ENCODE results near the gene B3GALT6. TPM values are rescaled to one million over a fixed set of nuclear protein-coding genes. Genes with fewer than 3 reads are reported as not detected.

B3GALT6 gene
- total RNA-seq, 1 experiment from 2014 or later: 24.6 TPM

GRCh38 chr1:1222575-1223225, 9.3 kb upstream of the B3GALT6 start:
- ChIA-PET CTCF (interaction anchor here (0.6 to 0.7 kb wide), 2 partner anchors 39 to 148 kb away, joined by 3 read pairs; no protein-coding TSS in a partner anchor), POLR2A (no interaction called here)
- H3K27ac Mint-ChIP-seq (ENCODE audit: low read depth, unreplicated experiment): no peak overlapping the region
- no peak overlapping the region for H3K4me3 Mint-ChIP-seq (ENCODE audit: unreplicated experiment)
- H3K36me3 Mint-ChIP-seq (ENCODE audit: insufficient read depth, unreplicated experiment): peaks cover 47% of the 10 kb centered on the region
- no peak for TF ChIP-seq CTCF (IDR thresholded peaks at IDR 0.05; ENCODE audit: unreplicated experiment)
- no peaks in the 10 kb centered on the region for H3K9me3 Mint-ChIP-seq (ENCODE audit: unreplicated experiment)
- intact Hi-C loops (cut with micrococcal nuclease): no loop called here
- H3K4me1 Mint-ChIP-seq (ENCODE audit: insufficient read depth, unreplicated experiment): no peaks in the 10 kb centered on the region
- no peak for DNase-seq (ENCODE audit: unreplicated experiment)
- H3K27me3 Mint-ChIP-seq (ENCODE audit: insufficient read depth, unreplicated experiment): no peaks in the 10 kb centered on the region
- no TSS peak for BruUV-seq (replicated peaks)

GRCh38 chr1:1223321-1223720, 8.7 kb upstream of the B3GALT6 start:
- DNase-seq (ENCODE audit: unreplicated experiment): no peak
- TF ChIP-seq CTCF (IDR thresholded peaks at IDR 0.05; ENCODE audit: unreplicated experiment): no peak
- Mint-ChIP-seq H3K4me1 (ENCODE audit: insufficient read depth, unreplicated experiment) (no peaks in the 10 kb centered on the region), H3K27ac (ENCODE audit: low read depth, unreplicated experiment) (no peak overlapping the region), H3K36me3 (ENCODE audit: insufficient read depth, unreplicated experiment) (peaks cover 47% of the 10 kb centered on the region), H3K4me3 (ENCODE audit: unreplicated experiment) (no peak overlapping the region), H3K27me3 (ENCODE audit: insufficient read depth, unreplicated experiment) (no peaks in the 10 kb centered on the region), H3K9me3 (ENCODE audit: unreplicated experiment) (no peaks in the 10 kb centered on the region)
- intact Hi-C loops (cut with micrococcal nuclease): no loop called here
- no TSS peak for BruUV-seq (replicated peaks)
- POLR2A ChIA-PET: no interaction called here
- CTCF ChIA-PET: interaction anchor here (0.7 kb wide), 1 partner anchor 147 kb away, joined by 3 read pairs; no protein-coding TSS in a partner anchor

- TF ChIP-seq CTCF (IDR thresholded peaks at IDR 0.05; ENCODE audit: unreplicated experiment): no peak
- Mint-ChIP-seq H3K27me3 (ENCODE audit: insufficient read depth, unreplicated experiment) (no peaks in the 10 kb centered on the region), H3K27ac (ENCODE audit: low read depth, unreplicated experiment) (no peak overlapping the region), H3K4me3 (ENCODE audit: unreplicated experiment) (no peak overlapping the region), H3K36me3 (ENCODE audit: insufficient read depth, unreplicated experiment) (peaks cover 45% of the 10 kb centered on the region), H3K9me3 (ENCODE audit: unreplicated experiment) (no peaks in the 10 kb centered on the region), H3K4me1 (ENCODE audit: insufficient read depth, unreplicated experiment) (no peaks in the 10 kb centered on the region)
- ChIA-PET CTCF (interaction anchor here (0.6 kb wide), 1 partner anchor 37 kb away, joined by 3 read pairs; no protein-coding TSS in a partner anchor), POLR2A (no interaction called here)
- no peak for DNase-seq (ENCODE audit: unreplicated experiment)
- BruUV-seq (replicated peaks): no TSS peak
- intact Hi-C loops (cut with micrococcal nuclease): no loop called here
Observed at GRCh38 chr1:1223891-1224290, 8.1 kb upstream of the B3GALT6 start.

GRCh38 chr1:1225238-1225845, 6.7 kb upstream of the B3GALT6 start:
- no peak for TF ChIP-seq CTCF (IDR thresholded peaks at IDR 0.05; ENCODE audit: unreplicated experiment)
- H3K4me3 Mint-ChIP-seq (ENCODE audit: unreplicated experiment): no peak overlapping the region
- no TSS peak for BruUV-seq (replicated peaks)
- no peak for DNase-seq (ENCODE audit: unreplicated experiment)
- POLR2A ChIA-PET: interaction anchor here (0.6 to 0.9 kb wide), 2 partner anchors 8 to 30 kb away, joined by 3 to 5 read pairs; no protein-coding TSS in a partner anchor
- H3K27me3 Mint-ChIP-seq (ENCODE audit: insufficient read depth, unreplicated experiment): no peaks in the 10 kb centered on the region
- no peak overlapping the region for H3K27ac Mint-ChIP-seq (ENCODE audit: low read depth, unreplicated experiment)
- no peaks in the 10 kb centered on the region for H3K9me3 Mint-ChIP-seq (ENCODE audit: unreplicated experiment)
- H3K36me3 Mint-ChIP-seq (ENCODE audit: insufficient read depth, unreplicated experiment): peaks cover 42% of the 10 kb centered on the region
- CTCF ChIA-PET: interaction anchor here (0.7 kb wide), 1 partner anchor 213 kb away, joined by 3 read pairs; no protein-coding TSS in a partner anchor
- peaks cover 8% of the 10 kb centered on the region for H3K4me1 Mint-ChIP-seq (ENCODE audit: insufficient read depth, unreplicated experiment)
- intact Hi-C loops (cut with micrococcal nuclease): no loop called here
